ENCODE data around the gene PRG2. TPM values are rescaled to one million over a fixed set of nuclear protein-coding genes. Genes with fewer than 3 reads are reported as not detected.

The PRG2 gene, protein sequence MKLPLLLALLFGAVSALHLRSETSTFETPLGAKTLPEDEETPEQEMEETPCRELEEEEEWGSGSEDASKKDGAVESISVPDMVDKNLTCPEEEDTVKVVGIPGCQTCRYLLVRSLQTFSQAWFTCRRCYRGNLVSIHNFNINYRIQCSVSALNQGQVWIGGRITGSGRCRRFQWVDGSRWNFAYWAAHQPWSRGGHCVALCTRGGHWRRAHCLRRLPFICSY
- total RNA-seq (2022; extraction: Qiagen RNA extraction; ENCODE audit: low read depth): 0.07 TPM in 1 of 5 replicates, not detected in the others

DNA sequence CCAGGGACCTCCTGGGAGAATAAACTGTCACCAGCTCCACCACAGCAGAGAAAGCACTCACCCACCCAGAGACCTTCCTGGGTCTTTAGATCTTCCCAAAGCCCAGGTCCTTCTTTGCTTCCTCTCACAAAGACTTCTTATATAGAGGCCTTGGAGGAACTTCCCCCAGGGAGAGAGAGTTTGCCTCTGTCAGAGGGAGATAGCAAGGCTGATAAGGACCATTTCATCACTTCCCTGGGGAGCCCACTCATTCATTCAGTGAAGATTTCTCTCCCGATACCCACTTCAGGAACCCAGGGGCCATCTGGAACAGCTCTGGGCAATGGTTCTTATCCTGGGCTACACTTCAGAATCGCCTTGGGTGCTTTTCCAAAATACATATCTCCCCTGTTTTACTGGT lies at the start of gene PRG2:
PRG2 (minus strand) TSS at position 116 of the 400 bp plus-strand sequence. CDS start 706 bp downstream, outside the sequence.

DNA sequence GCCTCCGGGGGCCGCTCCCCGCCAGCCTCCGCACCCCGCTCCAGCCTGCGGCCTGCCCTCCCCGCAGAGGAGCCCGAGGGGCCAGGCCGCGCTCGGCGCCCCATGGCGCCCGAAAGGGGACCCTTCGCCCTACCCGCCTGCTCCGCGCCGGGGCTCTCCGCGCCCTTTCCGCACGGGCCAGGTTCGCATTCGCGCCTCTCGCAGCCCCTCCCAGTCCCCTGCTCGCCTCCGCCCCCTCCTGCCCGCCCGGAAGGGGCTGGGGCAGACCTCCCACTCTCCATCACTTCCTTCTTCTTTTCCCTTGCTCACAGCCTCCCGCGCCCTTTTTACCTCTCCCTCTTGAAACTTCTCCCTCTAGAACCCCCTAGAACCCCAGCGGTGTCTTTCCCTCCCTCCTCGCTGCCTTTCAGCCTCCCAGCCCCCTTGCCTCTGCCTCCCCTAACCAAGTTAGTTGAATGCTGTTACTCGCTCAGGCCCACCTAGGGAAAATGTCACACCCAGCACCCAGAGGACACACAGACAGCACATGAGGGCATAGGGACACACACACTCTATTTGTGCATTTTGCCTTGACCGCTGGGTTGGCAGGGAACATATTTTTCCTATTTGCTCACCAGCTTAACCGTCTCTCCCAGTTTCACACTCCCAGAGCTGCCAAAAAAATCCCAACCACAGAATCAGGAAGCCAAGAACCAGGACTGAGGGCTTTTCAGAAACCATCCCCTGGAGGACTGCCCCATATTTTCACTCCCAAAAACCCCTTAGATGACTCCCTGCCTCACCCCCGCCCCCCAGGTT lies 36.7 kb upstream of the PRG2 start, which contains the start of gene SLC43A3:
SLC43A3 (minus strand) TSS at position 193 of the 798 bp plus-strand sequence. CDS start 949 bp downstream, outside the sequence.

DNA sequence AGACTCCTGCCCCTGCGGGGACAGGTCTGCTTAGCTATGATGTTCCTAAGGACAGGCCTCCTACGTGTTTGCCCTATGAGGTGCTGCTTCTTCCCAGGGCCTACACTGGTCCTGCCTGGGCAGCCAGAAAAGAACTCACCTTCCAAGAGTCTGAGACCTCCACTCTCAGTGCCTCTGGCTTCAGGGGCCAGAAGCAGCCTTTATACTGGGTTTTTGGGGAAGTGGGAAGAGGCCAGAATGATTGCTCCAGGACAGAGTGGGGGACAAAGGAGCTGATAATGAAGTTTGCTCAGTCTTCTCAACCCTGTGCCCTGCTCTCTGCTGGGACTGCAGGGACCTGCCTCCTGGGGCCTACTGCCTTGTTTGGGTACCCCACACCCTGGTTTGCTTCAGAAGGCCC lies 9.5 kb downstream of the PRG2 start, which contains the start of gene PRG3:
PRG3 (minus strand) TSS at position 176 of the 400 bp plus-strand sequence. CDS start 442 bp downstream, outside the sequence.

DNA sequence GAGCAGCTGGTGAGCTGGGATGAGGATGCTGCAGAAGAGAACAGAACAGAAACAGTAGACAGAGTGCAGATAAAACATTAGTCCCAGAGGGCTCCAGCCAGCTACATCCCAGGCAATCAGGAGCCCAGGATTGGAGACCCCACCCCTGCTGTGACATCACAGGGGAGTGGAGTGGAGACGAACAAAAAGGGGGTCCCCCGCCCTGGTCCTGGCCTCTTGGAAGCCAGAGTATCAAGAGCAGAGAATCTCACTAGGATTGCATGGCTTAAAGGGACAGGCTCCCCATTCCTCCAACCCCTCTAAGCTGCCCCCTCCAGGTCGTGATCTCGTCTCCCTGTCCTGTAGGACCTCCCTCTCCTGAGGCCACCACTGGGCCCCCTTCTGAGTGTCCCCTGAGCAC lies 52.3 kb downstream of the PRG2 start, which contains the start of gene P2RX3:
P2RX3 (plus strand) TSS at position 211 of the 400 bp plus-strand sequence. CDS start 199 bp downstream, outside the sequence.

Other genes with a start within 250 kb of the PRG2 start
- not detected in 5 replicates for gene LRRC55, start 208.7 kb downstream of the PRG2 start, total RNA-seq (2022; extraction: Qiagen RNA extraction; ENCODE audit: low read depth)
- 0.03 to 0.13 TPM (median 0.09 TPM) in 4 of 5 replicates, not detected in the other for gene APLNR, start 153.4 kb downstream of the PRG2 start, total RNA-seq (2022; extraction: Qiagen RNA extraction; ENCODE audit: low read depth)
- gene TNKS1BP1, start 65.7 kb downstream of the PRG2 start, total RNA-seq (2022; extraction: Qiagen RNA extraction; ENCODE audit: low read depth): 64.6 to 87.4 TPM (median 82.4 TPM) in 5 replicates
- gene SSRP1, start 54.8 kb downstream of the PRG2 start, total RNA-seq (2022; extraction: Qiagen RNA extraction; ENCODE audit: low read depth): 217 to 261 TPM (median 235 TPM) in 5 replicates
- gene P2RX3, start 52.3 kb downstream of the PRG2 start, total RNA-seq (2022; extraction: Qiagen RNA extraction; ENCODE audit: low read depth): 0.13 to 0.24 TPM (median 0.16 TPM) in 5 replicates
- gene PRG3, start 9.5 kb downstream of the PRG2 start, total RNA-seq (2022; extraction: Qiagen RNA extraction; ENCODE audit: low read depth): not detected in 5 replicates
- 0.32 to 1.0 TPM (median 0.67 TPM) in 5 replicates for gene SLC43A3, start 36.5 kb upstream of the PRG2 start, total RNA-seq (2022; extraction: Qiagen RNA extraction; ENCODE audit: low read depth)
- gene RTN4RL2, start 69.9 kb upstream of the PRG2 start, total RNA-seq (2022; extraction: Qiagen RNA extraction; ENCODE audit: low read depth): 60.5 to 129 TPM (median 112 TPM) in 5 replicates
- 1.8 to 3.4 TPM (median 3.1 TPM) in 5 replicates for gene SLC43A1, start 125.1 kb upstream of the PRG2 start, total RNA-seq (2022; extraction: Qiagen RNA extraction; ENCODE audit: low read depth)
- 160 to 189 TPM (median 170 TPM) in 5 replicates for gene TIMM10, start 140.1 kb upstream of the PRG2 start, total RNA-seq (2022; extraction: Qiagen RNA extraction; ENCODE audit: low read depth)
- gene SMTNL1, start 146.9 kb upstream of the PRG2 start, total RNA-seq (2022; extraction: Qiagen RNA extraction; ENCODE audit: low read depth): not detected in 5 replicates
- gene UBE2L6, start 177.0 kb upstream of the PRG2 start, total RNA-seq (2022; extraction: Qiagen RNA extraction; ENCODE audit: low read depth): 29.5 to 37.8 TPM (median 32.7 TPM) in 5 replicates
- 0.27 to 1.7 TPM (median 0.38 TPM) in 5 replicates for gene SERPING1, start 207.0 kb upstream of the PRG2 start, total RNA-seq (2022; extraction: Qiagen RNA extraction; ENCODE audit: low read depth)